ENCODE data around the gene DDX56. TPM values are rescaled to one million over a fixed set of nuclear protein-coding genes. Genes with fewer than 3 reads are reported as not detected.

DDX56 gene
- total and polyA plus RNA-seq, 2 of the 13 experiments (the other 11 are each of a cell fraction or from before 2014, with no cell fraction given): 82.6 to 120 TPM

- intact Hi-C loops (cut with micrococcal nuclease; ENCODE audit: unreplicated experiment): no loop called here
- Histone ChIP-seq H3K27me3 (ENCODE audit: control insufficient read depth in 1 of 2, insufficient read depth in 2 of 2, low read length in 2 of 2) (no peaks in the 10 kb centered on the region; a peak in 1 of 5 replicates), H3K27ac (ENCODE audit: extremely low read length, insufficient read depth, low read length) (no peak overlapping the region), H3K4me2 (ENCODE audit: low read depth, low read length) (no peak overlapping the region), H4K20me1 (ENCODE audit: insufficient read depth, low read length) (no peaks in the 10 kb centered on the region), H3K36me3 (replicated peaks in 1 of 2; ENCODE audit: control insufficient read depth in 1 of 2, insufficient read depth in 2 of 2, low read length in 2 of 2) (no peaks in the 10 kb centered on the region), H3K9me3 (ENCODE audit: low read length) (no peaks in the 10 kb centered on the region), H3K9ac (ENCODE audit: insufficient read depth, low read depth, low read length) (no peak overlapping the region), H2AFZ (ENCODE audit: low read length) (no peak overlapping the region), H3K79me2 (ENCODE audit: insufficient read depth, low read length) (peaks cover 7% of the 10 kb centered on the region), H3K4me3 (replicated peaks in 1 of 3; ENCODE audit: insufficient read depth in 1 of 3, low read depth in 2 of 3, low read length in 3 of 3) (no peak overlapping the region), H3K4me1 (ENCODE audit: insufficient read depth, low read length) (peaks cover 19% of the 10 kb centered on the region)
- 7% methylated on average over 1 of the region's 1 CpG for WGBS (ENCODE audit: low lambda C conversion rate)
- no TSS peak for BruUV-seq (replicated peaks)
- ChIA-PET POLR2A (no interaction called here), CTCF (ENCODE audit: low intra/inter-chr PET ratio, low total read pairs) (no interaction called here)
- in situ Hi-C loops (cut with HindIII; ENCODE audit: extremely low pct_ligation_motif_present, low pct_unique_long_range_greater_than_20kb): no loop called here
- no peak for DNase-seq (ENCODE audit: low spot score)
- FAIRE-seq: no peak
- no peak for ATAC-seq
- TF ChIP-seq MED13 (CRISPR knock-in tag; IDR thresholded peaks at IDR 0.05) (no peak), ZNF468 (CRISPR knock-in tag; IDR thresholded peaks at IDR 0.05) (no peak), CBX2 (IDR thresholded peaks at IDR 0.05; ENCODE audit: low read depth, low read length) (no peak), CBX2 (CRISPR knock-in tag; IDR thresholded peaks at IDR 0.05; ENCODE audit: low read depth) (no peak), ZNF569 (CRISPR knock-in tag; IDR thresholded peaks at IDR 0.05; ENCODE audit: borderline replicate concordance) (no peak), SPEN (CRISPR knock-in tag; IDR thresholded peaks at IDR 0.05; ENCODE audit: low read depth) (no peak), ZNF44 (CRISPR knock-in tag; IDR thresholded peaks at IDR 0.05) (no peak), ZNF574 (CRISPR knock-in tag; IDR thresholded peaks at IDR 0.05) (no peak), TCF7 (IDR thresholded peaks at IDR 0.05; ENCODE audit: low read depth) (no peak), SNAPC5 (CRISPR knock-in tag; IDR thresholded peaks at IDR 0.05; ENCODE audit: borderline replicate concordance) (no peak), ZNF17 (CRISPR knock-in tag; IDR thresholded peaks at IDR 0.05) (no peak), SMARCC2 (IDR thresholded peaks at IDR 0.05) (no peak), STAG1 (CRISPR knock-in tag; IDR thresholded peaks at IDR 0.05) (no peak), SOX6 (IDR thresholded peaks at IDR 0.05) (no peak), SOX6 (CRISPR knock-in tag; IDR thresholded peaks at IDR 0.05) (no peak), DNMT1 (CRISPR knock-in tag; IDR thresholded peaks at IDR 0.05) (no peak), KDM5B (CRISPR knock-in tag; IDR thresholded peaks at IDR 0.05; ENCODE audit: borderline replicate concordance) (no peak), ZNF691 (CRISPR knock-in tag; IDR thresholded peaks at IDR 0.05; ENCODE audit: borderline replicate concordance, low read depth) (no peak), ZNF136 (CRISPR knock-in tag; IDR thresholded peaks at IDR 0.05; ENCODE audit: low read depth) (no peak), MEIS1 (CRISPR knock-in tag; IDR thresholded peaks at IDR 0.05; ENCODE audit: borderline replicate concordance) (no peak)
- TF ChIP-seq, protein P1, sequence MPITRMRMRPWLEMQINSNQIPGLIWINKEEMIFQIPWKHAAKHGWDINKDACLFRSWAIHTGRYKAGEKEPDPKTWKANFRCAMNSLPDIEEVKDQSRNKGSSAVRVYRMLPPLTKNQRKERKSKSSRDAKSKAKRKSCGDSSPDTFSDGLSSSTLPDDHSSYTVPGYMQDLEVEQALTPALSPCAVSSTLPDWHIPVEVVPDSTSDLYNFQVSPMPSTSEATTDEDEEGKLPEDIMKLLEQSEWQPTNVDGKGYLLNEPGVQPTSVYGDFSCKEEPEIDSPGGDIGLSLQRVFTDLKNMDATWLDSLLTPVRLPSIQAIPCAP (CRISPR knock-in tag; IDR thresholded peaks at IDR 0.05; ENCODE audit: low read depth): no peak
These were observed 28.8 kb upstream of the DDX56 start for GRCh38 chr7:44602576-44602910.

Data from HepG2 (cell line).